HFFc6 (cell line): ENCODE data around the gene DEAF1. TPM values are rescaled to one million over a fixed set of nuclear protein-coding genes. Genes with fewer than 3 reads are reported as not detected.
A peak's percentile ranks its signal among the peaks of the same experiment; 100 is the strongest.

ENCODE experiments used
- DNase-seq: peaks from one replicate; pipeline ENCODE4 v3.0.0-alpha.2; 2018
- H3K27ac Mint-ChIP-seq: 2 replicates; pipeline ENCODE4 v1.8.0; 2020; ENCODE audit warnings: mild to moderate bottlenecking, mixed read lengths
- H3K27me3 Mint-ChIP-seq: 2 replicates; pipeline ENCODE4 v1.8.0; 2021; ENCODE audit warnings: mild to moderate bottlenecking, moderate library complexity, mixed read lengths; ENCODE audit not compliant: insufficient read depth
- H3K36me3 Mint-ChIP-seq: 2 replicates; pipeline ENCODE4 v1.8.0; 2021; ENCODE audit warnings: low read depth, mixed read lengths
- H3K4me1 Mint-ChIP-seq: 2 replicates; pipeline ENCODE4 v1.8.0; 2020; ENCODE audit warnings: low read depth, mixed read lengths
- H3K4me3 Mint-ChIP-seq: 2 replicates; pipeline ENCODE4 v1.8.0; 2020; ENCODE audit warnings: mild to moderate bottlenecking, moderate library complexity, mixed read lengths
- H3K9me3 Mint-ChIP-seq: 2 replicates; pipeline ENCODE4 v1.8.0; 2020; ENCODE audit warnings: mild to moderate bottlenecking, mixed read lengths
- CTCF ChIP-seq: fragments of 200-600 bp; sonication (generic); IDR thresholded peaks from 2 replicates; pipeline ENCODE4 v1.5.0; 2021; ENCODE audit warnings: antibody characterized with exemption, mild to moderate bottlenecking
- total RNA-seq, 6 experiments: library from RNA; stranded (reverse); fragmentation: NEBNext Ultra II Directional; extraction: Animal tissue kit (Norgen Biotek cat#: 25700); gene quantifications; 2 replicates in 1 of 6; 3 replicates in 5 of 6; pipeline ENCODE4 v1.2.3, GENCODE V29; 2021

The DEAF1 gene
- total RNA-seq, 6 experiments from 2014 or later: 32.2 to 48.1 (median 34.6) TPM

- H3K9me3 Mint-ChIP-seq: peaks cover 9% of the 10 kb centered on the region; the same call in 1 of the 2 replicates
These were observed 70.9 kb downstream of the DEAF1 start for GRCh38 chr11:623999-624704.

DNA sequence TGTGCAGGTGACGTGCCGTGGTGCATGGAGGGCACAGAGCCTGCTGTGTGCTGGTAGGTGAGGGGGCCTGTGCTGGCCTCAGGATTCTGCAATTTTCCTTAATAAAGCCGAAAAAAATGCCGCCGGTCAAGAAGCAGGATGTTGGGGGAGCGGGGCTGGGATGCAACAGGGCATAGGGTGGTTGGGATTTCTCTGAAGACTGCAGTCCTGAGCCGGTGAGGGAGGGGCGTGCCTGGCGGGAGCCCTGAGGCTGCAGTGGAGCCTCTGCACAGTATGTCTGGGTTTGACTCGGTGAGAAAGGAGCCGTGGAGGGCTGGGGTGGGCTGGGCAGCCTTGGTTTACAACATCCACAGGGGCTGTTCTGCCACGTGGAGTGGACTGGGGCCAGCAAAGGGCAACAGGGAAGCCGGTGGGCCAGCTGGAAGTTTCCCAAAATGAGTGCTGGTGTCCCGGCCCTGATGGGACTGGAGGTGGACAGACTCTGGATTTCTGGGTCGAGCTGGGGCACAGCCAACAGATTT is 71.6 kb downstream of the DEAF1 start:
- no peak overlapping the region for H3K27ac Mint-ChIP-seq
- no peak overlapping the region for H3K4me3 Mint-ChIP-seq
- DNase-seq: no peak
- peaks cover 7% of the 10 kb centered on the region; the same call in 1 of the 2 replicates for H3K9me3 Mint-ChIP-seq
- peaks cover 8% of the 10 kb centered on the region for H3K36me3 Mint-ChIP-seq
- H3K27me3 Mint-ChIP-seq: peaks cover 16% of the 10 kb centered on the region
- TF ChIP-seq CTCF: no peak
- peaks cover 17% of the 10 kb centered on the region for H3K4me1 Mint-ChIP-seq

More at GRCh38 chr11:623999-624704, 70.9 kb downstream of the DEAF1 start:
- peaks cover 25% of the 10 kb centered on the region for H3K4me1 Mint-ChIP-seq
- peaks cover 18% of the 10 kb centered on the region for H3K27me3 Mint-ChIP-seq
- peak; percentile 16 for DNase-seq
- peaks cover 11% of the 10 kb centered on the region for H3K36me3 Mint-ChIP-seq
- no peak for TF ChIP-seq CTCF
- H3K27ac Mint-ChIP-seq: no peak overlapping the region
- no peak overlapping the region for H3K4me3 Mint-ChIP-seq

DNA sequence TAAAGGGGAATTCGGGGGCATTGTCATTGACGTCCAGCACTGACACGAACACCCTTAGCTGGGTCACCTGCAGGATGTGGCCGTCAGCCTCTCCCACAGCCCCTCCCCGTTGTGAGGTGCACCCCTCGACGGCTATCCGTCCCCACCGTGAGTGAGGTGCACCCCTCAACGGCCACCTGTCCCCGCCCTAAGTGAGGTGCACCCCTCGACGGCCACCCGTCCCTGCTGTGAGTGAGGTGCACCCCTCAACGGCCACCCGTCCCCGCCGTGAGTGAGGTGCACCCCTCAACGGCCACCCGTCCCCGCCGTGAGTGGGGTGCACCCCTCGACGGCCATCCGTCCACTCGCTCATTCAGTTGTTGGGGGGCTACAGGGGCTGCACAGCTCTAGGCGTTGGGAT is 73.2 kb downstream of the DEAF1 start:
- TF ChIP-seq CTCF: no peak
- Mint-ChIP-seq H3K4me3 (no peak overlapping the region), H3K36me3 (no peaks in the 10 kb centered on the region), H3K27ac (no peak overlapping the region), H3K9me3 (no peaks in the 10 kb centered on the region), H3K4me1 (peaks cover 8% of the 10 kb centered on the region; the same call in 1 of the 2 replicates), H3K27me3 (peaks cover 6% of the 10 kb centered on the region)
- DNase-seq: no peak

GRCh38 chr11:620935-621814 is 73.8 kb downstream of the DEAF1 start:
- no peak overlapping the region for H3K27ac Mint-ChIP-seq
- peaks cover 8% of the 10 kb centered on the region; the same call in 1 of the 2 replicates for H3K4me1 Mint-ChIP-seq
- no peak for TF ChIP-seq CTCF
- DNase-seq: no peak
- no peaks in the 10 kb centered on the region for H3K36me3 Mint-ChIP-seq
- H3K4me3 Mint-ChIP-seq: no peak overlapping the region
- H3K9me3 Mint-ChIP-seq: no peaks in the 10 kb centered on the region
- peaks cover 9% of the 10 kb centered on the region for H3K27me3 Mint-ChIP-seq

DNA sequence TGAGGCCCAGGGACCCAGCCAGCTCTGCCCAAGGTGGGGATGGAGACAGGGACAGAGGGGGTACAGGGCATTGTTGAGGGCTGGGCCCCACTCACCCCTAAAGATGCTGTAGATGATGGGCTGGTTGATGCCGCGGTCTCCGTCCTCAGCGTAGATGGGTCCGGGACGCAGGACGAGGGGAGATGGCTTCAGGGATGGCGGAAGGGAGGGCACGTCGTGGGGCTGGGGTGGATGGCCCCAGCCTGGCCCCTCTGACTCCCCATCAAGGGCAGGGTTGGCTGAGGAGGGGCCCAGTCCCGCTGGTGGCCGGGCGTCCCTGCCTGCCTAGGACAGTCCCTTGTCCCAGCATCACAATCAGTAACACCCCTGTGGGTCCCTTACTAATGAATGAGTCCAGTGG is 74.8 kb downstream of the DEAF1 start:
- peaks cover 8% of the 10 kb centered on the region; the same call in 1 of the 2 replicates for H3K4me1 Mint-ChIP-seq
- H3K9me3 Mint-ChIP-seq: no peaks in the 10 kb centered on the region
- no peaks in the 10 kb centered on the region for H3K36me3 Mint-ChIP-seq
- peaks cover 12% of the 10 kb centered on the region for H3K27me3 Mint-ChIP-seq
- TF ChIP-seq CTCF: no peak
- H3K27ac Mint-ChIP-seq: no peak overlapping the region
- no peak overlapping the region for H3K4me3 Mint-ChIP-seq
- no peak for DNase-seq
